VCaP (cell line): ENCODE data around the gene ZMIZ1.

Source experiments
- H3K27ac ChIP-seq: fragments of 450-650 bp; 2 replicates; pipeline ENCODE4 v1.5.1; 2017
- TF ChIP-seq, protein P1 (sequence below): fragments of 450-650 bp; conservative IDR thresholded peaks from 2 replicates; pipeline ENCODE4 v1.5.1; 2017; ENCODE audit warnings: mild to moderate bottlenecking, moderate library complexity

The ZMIZ1 gene

DNA sequence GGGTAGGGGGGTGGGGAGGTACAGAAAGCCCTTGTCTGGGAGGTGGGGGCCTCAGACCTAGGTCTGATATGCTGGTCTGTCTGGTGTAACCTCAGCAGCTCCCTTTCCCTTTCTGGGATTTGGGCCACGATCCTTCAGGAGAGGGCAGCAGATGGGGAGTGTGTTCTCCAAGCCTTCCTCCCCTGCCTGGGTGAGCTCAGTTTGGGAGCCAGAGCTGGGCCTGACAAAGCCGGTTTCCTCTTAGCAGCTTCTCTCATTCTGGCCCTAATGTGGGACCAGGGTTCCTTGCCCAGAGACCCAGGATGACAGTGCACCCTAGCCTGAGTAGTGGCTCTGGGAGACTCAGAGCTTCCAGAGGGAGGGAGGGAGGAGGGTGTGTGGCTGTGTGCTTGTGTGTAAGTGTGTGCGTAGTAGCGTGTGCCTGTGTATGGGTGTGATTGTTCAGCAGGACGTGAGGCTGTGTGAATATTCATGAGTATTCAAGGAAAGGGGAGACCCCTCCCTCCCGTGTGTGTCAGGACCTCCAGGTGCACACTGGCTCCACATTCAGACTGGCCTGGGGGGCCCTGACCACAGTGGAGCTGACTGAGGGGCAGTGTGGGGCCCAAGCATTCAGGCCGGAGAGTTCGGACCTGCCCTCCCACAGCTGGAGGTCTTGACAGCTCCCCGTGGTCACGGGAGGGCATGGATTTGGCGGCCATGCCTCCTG, 96.5 kb downstream of the ZMIZ1 start:
- H3K27ac ChIP-seq = no peak overlapping the region
- TF ChIP-seq, protein P1, sequence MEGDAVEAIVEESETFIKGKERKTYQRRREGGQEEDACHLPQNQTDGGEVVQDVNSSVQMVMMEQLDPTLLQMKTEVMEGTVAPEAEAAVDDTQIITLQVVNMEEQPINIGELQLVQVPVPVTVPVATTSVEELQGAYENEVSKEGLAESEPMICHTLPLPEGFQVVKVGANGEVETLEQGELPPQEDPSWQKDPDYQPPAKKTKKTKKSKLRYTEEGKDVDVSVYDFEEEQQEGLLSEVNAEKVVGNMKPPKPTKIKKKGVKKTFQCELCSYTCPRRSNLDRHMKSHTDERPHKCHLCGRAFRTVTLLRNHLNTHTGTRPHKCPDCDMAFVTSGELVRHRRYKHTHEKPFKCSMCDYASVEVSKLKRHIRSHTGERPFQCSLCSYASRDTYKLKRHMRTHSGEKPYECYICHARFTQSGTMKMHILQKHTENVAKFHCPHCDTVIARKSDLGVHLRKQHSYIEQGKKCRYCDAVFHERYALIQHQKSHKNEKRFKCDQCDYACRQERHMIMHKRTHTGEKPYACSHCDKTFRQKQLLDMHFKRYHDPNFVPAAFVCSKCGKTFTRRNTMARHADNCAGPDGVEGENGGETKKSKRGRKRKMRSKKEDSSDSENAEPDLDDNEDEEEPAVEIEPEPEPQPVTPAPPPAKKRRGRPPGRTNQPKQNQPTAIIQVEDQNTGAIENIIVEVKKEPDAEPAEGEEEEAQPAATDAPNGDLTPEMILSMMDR = no peak

DNA sequence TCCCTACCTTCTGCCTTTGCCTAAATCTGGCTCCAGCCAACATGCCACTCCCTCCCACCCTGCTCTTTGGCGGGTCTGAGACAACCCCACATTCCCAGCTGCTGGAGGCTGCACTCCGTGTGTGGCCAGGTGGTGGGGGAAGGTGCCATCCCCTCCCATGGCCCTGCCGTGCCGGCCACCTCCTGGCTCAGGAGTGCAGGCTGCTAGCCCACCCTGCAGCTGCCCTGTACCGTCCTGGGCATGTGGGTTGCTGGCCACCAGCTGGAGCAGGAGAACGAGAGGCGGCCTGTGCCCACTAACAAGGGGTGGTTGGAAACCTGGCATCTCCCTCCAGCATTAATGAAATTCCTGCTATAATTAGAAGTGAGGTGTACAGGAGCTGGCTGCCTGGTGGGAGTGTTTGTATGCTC, 97.6 kb downstream of the ZMIZ1 start:
- H3K27ac ChIP-seq = no peak overlapping the region

DNA sequence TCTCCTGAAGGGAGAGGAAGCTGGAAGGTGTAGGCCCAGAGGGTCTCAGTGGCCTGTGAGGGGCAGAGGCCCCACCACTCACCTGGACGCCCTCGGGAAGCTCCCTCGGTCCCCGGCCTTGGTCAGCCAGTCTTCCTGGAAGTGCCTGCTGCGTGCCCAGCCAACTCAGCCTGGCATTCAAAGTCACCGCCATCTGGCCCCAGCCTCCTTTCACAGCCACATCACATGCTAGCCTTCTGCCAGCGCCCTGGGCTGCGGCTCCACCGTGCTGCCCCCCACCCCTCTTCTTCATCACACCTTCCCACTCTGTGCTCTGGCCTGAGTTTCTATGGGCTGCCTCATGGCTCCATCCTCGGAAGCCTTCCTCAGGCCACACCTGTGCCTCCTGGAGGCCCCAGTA, 98.0 kb downstream of the ZMIZ1 start:
- TF ChIP-seq, protein P1 = no peak
- H3K27ac ChIP-seq = no peak overlapping the region

More for the DNA sequence above, 97.6 kb downstream of the ZMIZ1 start:
- TF ChIP-seq, protein P1 = no peak

DNA sequence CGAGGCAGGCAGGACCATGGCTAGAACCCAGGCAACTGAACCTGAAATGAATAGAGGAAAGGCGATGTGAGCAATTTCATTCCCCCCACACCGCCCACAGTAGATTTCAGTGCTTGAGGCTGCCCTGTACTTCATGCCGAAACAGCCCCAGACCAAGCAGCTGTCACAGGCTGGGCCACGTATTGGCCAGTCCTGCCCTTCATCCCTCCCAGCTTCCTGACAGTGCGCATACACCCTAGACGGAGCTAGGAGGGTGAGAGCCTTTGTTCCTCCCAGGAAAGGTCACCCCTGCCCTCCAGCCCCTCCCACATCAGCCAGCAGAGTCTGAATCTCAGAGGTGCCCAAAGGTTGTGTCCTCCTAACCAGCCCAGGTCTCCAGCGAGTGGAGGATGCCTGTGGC, 98.8 kb downstream of the ZMIZ1 start:
- TF ChIP-seq, protein P1 = no peak
- H3K27ac ChIP-seq = no peak overlapping the region

DNA sequence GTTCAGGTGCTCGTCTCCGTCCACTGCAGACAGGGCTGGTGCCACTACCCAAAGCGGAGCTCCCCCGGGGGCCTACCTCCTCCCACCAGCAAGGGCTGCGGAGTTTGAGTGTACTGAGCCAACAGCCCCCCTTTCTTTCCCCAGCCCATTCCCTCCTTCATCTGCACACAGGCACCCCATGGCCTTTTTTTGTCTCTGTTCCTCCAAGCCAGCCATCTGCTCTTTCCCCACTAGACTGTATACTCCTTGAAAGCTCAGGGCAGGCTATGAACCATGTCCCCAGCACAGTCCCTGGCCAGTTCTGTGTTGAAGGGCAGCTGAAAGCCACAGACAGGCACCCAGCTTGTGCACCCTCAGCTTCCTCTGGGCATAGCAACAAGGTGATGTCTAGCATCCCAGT, 99.4 kb downstream of the ZMIZ1 start:
- H3K27ac ChIP-seq = no peak overlapping the region
- TF ChIP-seq, protein P1 = no peak

DNA sequence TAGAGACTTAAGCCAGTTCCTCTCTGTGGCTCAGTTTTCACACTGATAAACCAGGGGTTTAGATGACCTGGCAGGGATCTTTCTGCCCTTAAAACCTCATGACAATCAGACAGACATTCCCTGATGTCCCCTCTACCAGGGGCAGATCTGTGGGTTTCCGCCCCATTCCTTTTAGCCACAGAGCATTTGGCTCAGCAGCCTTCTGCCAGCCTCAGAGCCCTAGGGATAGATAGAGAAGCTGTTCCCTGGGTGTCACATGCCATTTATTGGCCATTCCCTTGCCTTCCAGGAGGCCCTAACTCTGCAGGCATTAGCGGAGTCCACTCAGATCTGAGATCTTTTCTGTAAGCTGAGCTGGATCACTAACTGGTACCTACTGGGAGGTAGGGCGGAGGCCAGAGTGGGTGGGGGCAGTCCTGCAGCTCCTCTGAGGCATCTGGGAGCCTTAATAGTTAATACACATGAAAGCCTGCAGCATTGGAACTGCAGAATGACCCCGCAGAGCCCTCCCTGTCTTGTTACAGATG, 101.5 kb downstream of the ZMIZ1 start:
- TF ChIP-seq, protein P1 = no peak
- H3K27ac ChIP-seq = no peak overlapping the region

DNA sequence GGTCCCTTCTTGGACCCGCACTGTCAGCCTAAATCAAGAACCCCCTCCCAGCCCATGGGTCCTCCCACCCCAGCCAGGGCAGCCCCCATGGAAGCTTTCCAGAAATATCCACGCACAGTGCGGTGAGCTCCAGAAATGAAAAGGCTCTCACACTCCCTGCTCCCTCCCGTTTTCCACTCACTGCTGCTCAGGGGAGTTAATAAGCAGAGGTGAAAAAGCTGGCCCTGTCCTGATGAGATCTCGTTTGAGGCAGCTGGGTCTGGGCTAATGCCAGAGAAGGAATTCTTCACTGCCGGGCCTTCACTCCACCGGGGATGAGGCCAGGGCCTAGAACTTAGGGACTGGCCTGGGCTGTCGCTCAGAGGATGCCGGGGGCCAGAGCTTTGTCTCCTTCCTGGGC, 102.2 kb downstream of the ZMIZ1 start:
- H3K27ac ChIP-seq = no peak overlapping the region
- TF ChIP-seq, protein P1 = no peak
